ENCODE measurements around the gene FRRS1.

The FRRS1 gene

GRCh38 chr1:99675994-99676393, 90.4 kb downstream of the FRRS1 start:
- no peak for DNase-seq (ENCODE audit: low read depth)

GRCh38 chr1:99675292-99675691, 91.1 kb downstream of the FRRS1 start:
- DNase-seq (ENCODE audit: low read depth) = no peak

DNA sequence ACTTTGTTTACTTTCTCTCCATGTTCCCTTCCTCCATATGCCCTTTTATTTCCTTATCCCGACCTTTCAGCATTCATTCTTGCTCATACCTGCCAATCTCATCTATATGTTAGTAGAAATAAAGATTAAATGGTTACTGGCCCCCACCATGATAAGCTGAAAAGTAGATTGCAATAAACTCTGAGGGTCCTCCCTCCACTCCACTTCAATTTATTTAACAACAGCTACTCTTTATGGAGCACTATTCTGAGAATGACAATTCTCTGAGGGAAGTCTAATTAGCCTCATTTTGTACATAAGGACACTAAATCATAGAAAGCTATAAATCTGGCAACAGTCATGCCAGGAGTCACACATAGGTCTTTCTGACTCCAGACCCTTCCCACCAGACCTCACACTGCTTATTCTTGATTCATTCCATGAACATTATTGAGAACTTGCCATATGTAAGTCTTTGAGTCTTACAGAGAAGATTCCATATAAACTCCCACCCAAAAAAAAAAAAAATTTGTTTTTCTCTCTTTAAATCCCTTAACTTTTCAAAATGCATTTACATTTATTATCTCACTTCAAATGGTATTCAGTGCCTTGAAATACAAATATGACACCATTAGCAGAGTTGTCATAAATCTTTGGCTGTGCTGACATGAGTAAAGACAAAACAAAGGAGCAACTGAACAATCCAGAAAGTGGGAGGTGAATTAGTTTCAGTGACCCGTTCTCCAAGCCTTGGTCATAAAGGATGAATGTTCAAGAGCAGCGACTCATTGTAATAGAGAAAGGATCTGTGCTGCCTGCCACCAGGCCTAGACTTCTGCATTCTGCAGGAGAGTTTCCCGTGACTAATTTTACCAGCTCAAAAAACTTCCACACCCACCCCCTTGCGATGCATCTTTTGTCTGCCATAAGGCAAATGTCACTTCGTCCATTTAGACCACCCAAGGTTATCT, 92.0 kb downstream of the FRRS1 start:
- DNase-seq (ENCODE audit: low read depth) = no peak

DNA sequence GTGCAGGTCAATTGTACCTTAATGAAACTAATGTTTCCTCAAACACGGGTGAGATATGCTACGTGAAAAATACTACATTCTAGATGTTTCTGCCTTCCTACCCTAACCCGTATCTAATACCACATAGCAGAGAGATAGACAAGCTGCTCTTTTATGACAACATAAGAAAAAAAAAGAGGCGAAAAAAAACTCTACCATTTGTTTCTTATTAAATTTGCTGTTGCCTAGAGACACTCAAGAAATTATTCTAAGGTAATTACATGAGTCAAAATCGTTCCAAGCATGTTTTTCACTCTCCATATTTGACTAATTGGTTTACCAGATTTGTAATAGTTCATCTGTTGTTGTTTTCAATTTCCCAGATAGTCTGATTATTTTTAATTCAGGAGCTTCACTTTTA, 93.1 kb downstream of the FRRS1 start:
- no peak for DNase-seq (ENCODE audit: low read depth)

DNA sequence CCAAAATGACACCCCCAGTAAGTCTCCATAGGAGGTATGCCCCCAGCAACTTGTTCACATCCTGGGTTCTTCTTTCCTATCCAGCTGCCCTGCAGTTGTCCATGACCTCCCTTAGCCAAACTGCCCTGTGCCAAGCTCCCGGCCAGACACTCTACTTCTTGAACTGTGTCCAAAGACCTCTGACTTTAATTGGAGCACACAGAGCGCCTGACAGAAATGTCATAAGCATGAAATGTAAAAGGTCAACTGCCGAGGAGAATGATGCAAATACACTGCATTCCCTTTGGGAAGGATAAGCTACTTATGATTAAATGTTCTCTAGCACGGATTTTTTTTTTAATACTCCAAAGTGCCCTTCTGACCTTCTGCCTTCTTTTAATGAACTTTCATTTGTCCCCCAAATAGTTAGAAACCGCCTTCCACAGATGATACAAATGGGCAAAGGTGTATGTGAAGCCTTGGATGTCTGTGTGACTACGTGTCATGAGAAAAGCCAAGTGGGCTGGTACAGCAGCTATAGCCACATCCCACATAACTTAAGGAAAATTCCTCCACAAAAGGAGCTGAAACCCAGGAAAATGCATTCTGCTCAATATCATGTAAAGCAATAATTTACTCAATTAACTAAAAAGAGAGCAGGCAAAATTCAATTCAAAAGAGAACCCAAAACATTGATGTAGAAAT, 93.8 kb downstream of the FRRS1 start:
- DNase-seq (ENCODE audit: low read depth) = no peak

GRCh38 chr1:99672038-99672437, 94.4 kb downstream of the FRRS1 start:
- no peak for DNase-seq (ENCODE audit: low read depth)

DNA sequence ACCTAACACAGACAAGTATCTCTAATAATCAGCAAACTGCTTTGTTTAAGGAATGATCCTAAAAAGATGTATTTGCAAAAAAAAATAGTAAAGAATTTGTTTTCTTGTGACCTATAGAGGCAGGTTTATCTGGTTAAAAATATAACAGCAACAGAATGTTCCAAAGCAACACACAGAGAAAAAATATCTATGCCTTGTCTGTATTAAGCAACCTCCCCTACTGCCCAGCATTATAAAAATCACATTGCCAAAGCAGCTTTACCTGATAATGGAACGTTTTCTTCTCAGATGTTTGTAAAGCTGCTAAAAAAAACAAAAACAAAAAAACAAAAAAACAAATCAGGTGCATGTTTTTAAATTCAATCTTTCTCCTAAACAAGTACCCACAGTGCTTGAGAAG, 95.9 kb downstream of the FRRS1 start:
- DNase-seq (ENCODE audit: low read depth) = no peak

DNA sequence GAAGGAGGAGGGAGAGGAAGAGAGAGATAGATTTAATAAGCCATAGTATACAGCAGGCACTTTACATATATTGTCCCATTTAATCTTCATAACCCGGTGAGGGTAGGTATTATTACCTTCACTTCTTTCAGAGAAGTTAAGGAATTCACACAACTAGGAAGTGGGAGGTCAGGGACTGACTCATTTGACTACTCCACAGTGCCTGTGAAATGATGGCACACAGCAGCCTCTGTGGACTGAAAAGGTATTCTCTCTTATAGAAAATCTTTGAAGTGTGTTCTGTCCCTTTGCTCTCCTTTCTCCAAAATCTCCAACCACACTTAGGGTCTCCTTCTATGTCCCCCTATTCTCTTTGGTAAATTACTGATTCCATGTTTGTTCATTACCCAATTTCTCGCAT, 96.6 kb downstream of the FRRS1 start:
- DNase-seq (ENCODE audit: low read depth) = no peak

- DNase-seq (ENCODE audit: low read depth) = no peak
Observed at GRCh38 chr1:99669376-99669775, 97.1 kb downstream of the FRRS1 start.

DNA sequence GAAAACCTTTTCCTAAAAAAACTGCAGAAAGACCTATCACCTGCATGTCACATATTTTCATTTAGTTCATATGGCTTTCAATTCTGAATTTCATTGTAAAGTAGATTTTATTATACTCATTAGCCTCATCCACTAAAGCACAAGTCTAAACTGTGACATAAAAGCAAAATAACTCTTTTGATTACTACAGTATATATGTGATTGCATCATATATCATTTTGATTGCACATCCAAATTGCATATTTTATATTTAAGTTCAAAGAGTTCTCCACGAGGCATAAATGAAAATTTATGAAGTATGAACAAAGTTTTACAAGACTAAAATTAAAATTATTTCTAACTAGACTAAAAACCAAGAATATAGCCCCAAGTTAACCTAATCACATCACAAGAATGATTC, 101.2 kb downstream of the FRRS1 start:
- no peak for DNase-seq (ENCODE audit: low read depth)

DNA sequence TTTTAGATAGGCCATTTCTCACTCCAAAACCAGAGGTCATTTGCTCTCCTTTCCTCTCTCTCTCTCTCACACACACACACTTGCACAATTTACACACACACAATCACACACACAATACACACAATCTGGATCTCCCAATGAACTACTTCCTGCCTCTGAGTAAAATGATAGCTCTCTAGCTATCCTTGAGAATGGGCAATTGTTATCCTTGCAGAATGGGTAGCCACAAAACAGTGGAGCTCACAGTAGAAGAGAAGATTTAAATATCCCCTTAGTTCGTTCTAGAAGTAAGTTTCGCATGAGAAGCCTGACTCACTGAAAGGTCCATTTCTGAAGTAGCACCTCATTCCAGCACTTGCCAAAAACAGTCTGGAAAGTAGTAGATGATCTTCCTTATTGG, 102.9 kb downstream of the FRRS1 start:
- no peak for DNase-seq (ENCODE audit: low read depth)

GRCh38 chr1:99662539-99663080, 103.8 kb downstream of the FRRS1 start:
- DNase-seq (ENCODE audit: low read depth) = no peak

GRCh38 chr1:99661780-99662179, 104.7 kb downstream of the FRRS1 start:
- DNase-seq (ENCODE audit: low read depth) = no peak

DNA sequence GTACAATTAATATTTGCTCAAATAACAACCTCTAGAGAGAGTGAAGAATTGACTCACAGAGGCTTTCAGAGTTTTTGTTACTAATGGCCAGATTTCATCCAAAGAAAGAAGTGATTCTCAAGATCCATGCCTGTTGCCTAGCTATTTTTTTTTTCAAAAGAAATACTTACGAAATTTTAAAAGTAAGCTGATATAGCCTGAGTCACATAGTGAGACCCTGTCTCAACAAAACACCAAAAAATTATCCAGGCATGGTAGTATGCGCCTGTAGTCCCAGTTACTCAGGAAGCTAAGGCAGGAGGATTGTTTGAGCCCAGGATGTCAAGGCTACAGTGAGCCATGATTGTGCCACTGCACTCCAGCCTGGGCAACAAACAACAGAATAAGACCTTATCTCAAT, 105.9 kb downstream of the FRRS1 start:
- no peak for DNase-seq (ENCODE audit: low read depth)

DNA sequence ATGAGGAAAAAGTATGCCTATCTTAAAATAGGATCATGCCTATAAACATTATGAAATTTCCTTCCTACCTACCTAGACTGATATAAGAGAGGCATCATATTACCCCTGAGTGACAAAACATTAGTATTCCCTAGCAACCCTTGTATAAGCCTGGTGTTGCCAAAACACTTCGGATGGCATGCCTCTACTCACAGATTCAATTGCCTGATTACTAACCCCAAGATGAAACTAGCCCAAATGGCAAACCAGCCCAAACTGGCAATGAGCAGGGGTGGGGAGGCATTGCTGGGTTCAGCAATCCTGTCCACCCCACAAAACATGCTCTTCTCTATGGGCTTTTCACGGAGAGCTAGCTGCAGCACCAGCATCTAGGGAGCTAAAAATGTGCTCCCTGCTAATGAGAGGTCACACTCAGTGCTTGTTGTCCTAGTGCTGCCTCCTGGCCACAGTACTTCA, 106.7 kb downstream of the FRRS1 start:
- DNase-seq (ENCODE audit: low read depth) = no peak

All from HS-27A (cell line).